Sigmoid colon (tissue), 7 donors: ENCODE results near the gene FZR1. TPM values are rescaled to one million over a fixed set of nuclear protein-coding genes. Genes with fewer than 3 reads are reported as not detected.

ENCODE experiments used
- DNase-seq: peaks from one replicate; pipeline ENCODE4 v3.0.0-alpha.2; 2019
- H3K27ac ChIP-seq, 4 donors: fragments of 200-600 bp; sonication (generic); one replicate each; pipeline ENCODE4 v1.5.1; 2016 to 2019; ENCODE audit warnings: mild to moderate bottlenecking in 1 of 4
- H3K27me3 ChIP-seq, 3 donors: fragments of 200-600 bp; sonication (generic); one replicate each; pipeline ENCODE4 v1.5.1; 2019; ENCODE audit warnings: mild to moderate bottlenecking in 1 of 3
- H3K36me3 ChIP-seq, 4 donors: fragments of 200-600 bp; sonication (generic); one replicate each; pipeline ENCODE4 v1.5.1; 2016 to 2019
- H3K4me1 ChIP-seq, 4 donors: fragments of 200-600 bp; sonication (generic); one replicate each; pipeline ENCODE4 v1.5.1; 2017 to 2019
- H3K4me3 ChIP-seq, 4 donors: fragments of 200-600 bp; sonication (generic); one replicate each; pipeline ENCODE4 v1.5.1; 2017 to 2019; ENCODE audit warnings: mild to moderate bottlenecking in 2 of 4, moderate library complexity in 1 of 4
- H3K9me3 ChIP-seq, 4 donors: fragments of 200-600 bp in 3 of 4; sonication (generic) in 3 of 4; one replicate each; pipeline versions ENCODE4 v1.5.1 to v1.6.1; 2013 to 2019
- CTCF ChIP-seq, 4 experiments: fragments of 450-650 bp in 3 of 4; fragments of 200-600 bp in 1 of 4; IDR thresholded peaks; one replicate each; pipeline ENCODE4 v1.5.1; 2016 to 2019; ENCODE audit warnings: antibody characterized with exemption in 4 of 4, mild to moderate bottlenecking in 3 of 4, moderate library complexity in 2 of 4
- EP300 ChIP-seq, 4 donors: sonication (generic); formaldehyde crosslinking; IDR thresholded peaks; one replicate each; pipeline ENCODE4 v1.6.1; 2017; ENCODE audit warnings: antibody characterized with exemption in 4 of 4
- POLR2A ChIP-seq, 2 donors: fragments of 450-650 bp; IDR thresholded peaks; one replicate each; pipeline ENCODE4 v1.6.1; 2016; ENCODE audit warnings: antibody characterized with exemption in 2 of 2, mild to moderate bottlenecking in 2 of 2, moderate library complexity in 2 of 2
- POLR2AphosphoS5 ChIP-seq, 4 donors: sonication (generic); formaldehyde crosslinking; IDR thresholded peaks; one replicate each; pipeline ENCODE4 v1.6.1; 2017; ENCODE audit warnings: antibody characterized with exemption in 4 of 4
- WGBS, 2 donors: extraction: QIAGEN DNeasy Blood & Tissue Kit; methylation state at CpG; one replicate each; pipeline ENCODE4 v1.1.7; 2013; 5-methylcytosine and 5-hydroxymethylcytosine counted together
- intact Hi-C: fragments of 100-400 bp; cut with DNase I; formaldehyde crosslinking; loops from one replicate; pipeline ENCODE4 v1.15.1; 2023
- polyA plus RNA-seq, 3 donors: library from polyadenylated mRNA; stranded (reverse); fragments of 200-250 nt; gene quantifications; one replicate each; pipeline ENCODE4 v1.2.3, GENCODE V29; 2013
- total RNA-seq, 4 donors: library from RNA; depleted of rRNA; stranded (reverse); fragments of >200 nt; gene quantifications; one replicate each; pipeline ENCODE4 v1.1.0, GENCODE V29; 2016
- donor health status: healthy with polysubstance abuse.
- donor health status: Bipolar disorder and iron deficiency.
- donor health status: healthy.

The FZR1 gene
- total and polyA plus RNA-seq, 7 donors: 11.4 to 44.6 (median 18.1) TPM

- WGBS, 2 donors: 47 to 67% methylated on average over 30 of the region's 30 CpGs
- TF ChIP-seq EP300 (IDR thresholded peaks at IDR 0.05) (no peak), CTCF (IDR thresholded peaks at IDR 0.05) (peak; percentile 91 to 96 (median 92))
- DNase-seq: peak; percentile 82
- H3K4me3 ChIP-seq: no peak overlapping the region
- peaks cover 0 to 16% (median 0%) of the 10 kb centered on the region in 4 donors for H3K36me3 ChIP-seq
- H3K27me3 ChIP-seq: no peaks in the 10 kb centered on the region
- H3K4me1 ChIP-seq: no peaks in the 10 kb centered on the region
- intact Hi-C loops: loop anchor here (1.0 kb wide), 1 partner anchor 73 kb away; no protein-coding TSS in a partner anchor
- H3K9me3 ChIP-seq: no peaks in the 10 kb centered on the region
- H3K27ac ChIP-seq: peak overlapping the region in 1 of 4 donors; percentile 17
Observed at GRCh38 chr19:3544742-3545668, 38.9 kb downstream of the FZR1 start.

GRCh38 chr19:3545669-3546034 is 39.5 kb downstream of the FZR1 start:
- Histone ChIP-seq H3K36me3 (peaks cover 0 to 16% (median under 1%) of the 10 kb centered on the region in 4 donors), H3K4me3 (no peak overlapping the region), H3K27ac (no peak overlapping the region), H3K4me1 (no peaks in the 10 kb centered on the region), H3K9me3 (no peaks in the 10 kb centered on the region), H3K27me3 (no peaks in the 10 kb centered on the region)
- WGBS, 2 donors: 77 to 78% methylated on average over 10 of the region's 10 CpGs
- intact Hi-C loops: loop anchor here (1.0 kb wide), 1 partner anchor 73 kb away; no protein-coding TSS in a partner anchor
- no peak for DNase-seq
- no peak for TF ChIP-seq CTCF (IDR thresholded peaks at IDR 0.05)
- no peak for TF ChIP-seq POLR2AphosphoS5 (IDR thresholded peaks at IDR 0.05)
- TF ChIP-seq POLR2A (IDR thresholded peaks at IDR 0.05): no peak
- TF ChIP-seq EP300 (IDR thresholded peaks at IDR 0.05): no peak

GRCh38 chr19:3546119-3546518 is 40.0 kb downstream of the FZR1 start:
- WGBS, 2 donors: 82 to 88% methylated on average over 23 of the region's 23 CpGs
- intact Hi-C loops: no loop called here
- Histone ChIP-seq H3K9me3 (no peaks in the 10 kb centered on the region), H3K4me3 (no peak overlapping the region), H3K4me1 (no peaks in the 10 kb centered on the region), H3K36me3 (peaks cover 0 to 16% (median 3%) of the 10 kb centered on the region in 4 donors), H3K27me3 (no peaks in the 10 kb centered on the region), H3K27ac (no peak overlapping the region)
- DNase-seq: no peak
- TF ChIP-seq CTCF (IDR thresholded peaks at IDR 0.05) (no peak), POLR2AphosphoS5 (IDR thresholded peaks at IDR 0.05) (no peak)

- 87 to 93% methylated on average over 15 of the region's 15 CpGs for WGBS, 2 donors
Observed at GRCh38 chr19:3547301-3547731, 41.2 kb downstream of the FZR1 start.

More at GRCh38 chr19:3547301-3547731, 41.2 kb downstream of the FZR1 start:
- Histone ChIP-seq H3K36me3 (peaks cover 0 to 16% (median 3%) of the 10 kb centered on the region in 4 donors), H3K27ac (no peak overlapping the region), H3K4me1 (no peaks in the 10 kb centered on the region), H3K27me3 (no peaks in the 10 kb centered on the region), H3K9me3 (no peaks in the 10 kb centered on the region), H3K4me3 (no peak overlapping the region)
- no peak for TF ChIP-seq POLR2AphosphoS5 (IDR thresholded peaks at IDR 0.05)
- peak in 2 of 4 experiments; percentile 11 to 37 for TF ChIP-seq CTCF (IDR thresholded peaks at IDR 0.05)
- no peak for TF ChIP-seq POLR2A (IDR thresholded peaks at IDR 0.05)
- no peak for TF ChIP-seq EP300 (IDR thresholded peaks at IDR 0.05)
- DNase-seq: no peak
- intact Hi-C loops: no loop called here
